RWPE1 (cell line): ENCODE results near the gene RNU2-1.
A peak's percentile ranks its signal among the peaks of the same experiment; 100 is the strongest.

Source experiments
- CTCF ChIA-PET: fragments of 350-600 bp; sonication (Branson Sonifier 250); formaldehyde crosslinking; extraction: SDS; loops from one replicate; lab custom pipeline; 2021; lab: Yijun Ruan, JAX
- POLR2A ChIA-PET: fragments of 400-600 bp; formaldehyde crosslinking; extraction: SDS; loops from one replicate; lab custom pipeline; 2020; ENCODE audit warnings: antibody characterized with exemption; ENCODE audit not compliant: low non-redundant PET; lab: Yijun Ruan, JAX
- DNase-seq: peaks from one replicate; pipeline ENCODE4 v3.0.0; 2012; ENCODE audit warnings: low spot score
- H3K27ac ChIP-seq: fragments of 450-650 bp; 2 replicates; pipeline ENCODE4 v1.5.1; 2017
- CTCF ChIP-seq: fragments of 450-650 bp; conservative IDR thresholded peaks from 2 replicates; pipeline ENCODE4 v1.5.1; 2017; ENCODE audit warnings: low read depth, mild to moderate bottlenecking

RNU2-1 gene

GRCh38 chr17:43226393-43226792, 7.4 kb downstream of the RNU2-1 start:
- ChIA-PET CTCF (interaction anchor here (0.6 kb wide), 1 partner anchor 108 kb away, joined by 3 read pairs; no protein-coding TSS in a partner anchor), POLR2A (no interaction called here)
- no peak for DNase-seq
- no peak overlapping the region for H3K27ac ChIP-seq
- TF ChIP-seq CTCF = no peak

DNA sequence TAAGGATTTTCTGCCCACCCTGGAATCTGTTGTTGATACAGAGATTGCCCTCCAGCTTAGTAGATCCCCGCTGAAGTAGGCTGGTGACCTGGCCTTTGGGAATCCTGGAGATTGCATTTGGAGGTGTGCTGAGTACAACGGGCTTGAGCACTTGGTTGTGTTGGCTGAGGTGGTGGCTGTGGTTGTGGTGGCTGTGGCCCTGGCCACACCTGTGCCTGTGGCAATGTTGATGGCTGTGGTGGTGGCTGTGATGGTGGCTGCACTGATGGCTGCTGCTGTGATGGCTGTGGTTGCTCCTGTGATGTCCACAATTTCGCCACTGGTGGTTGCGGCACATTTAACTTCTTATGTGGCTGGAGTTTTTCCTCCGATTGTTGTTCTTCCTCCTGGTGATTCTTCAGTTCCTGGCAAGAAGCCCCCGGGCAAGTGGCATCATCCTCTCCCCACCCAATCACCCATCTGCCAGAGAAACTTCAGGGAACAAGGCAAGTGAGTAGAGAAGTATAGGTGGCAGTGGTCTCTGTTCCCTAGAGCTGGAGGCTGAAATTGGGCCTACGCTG, 9.6 kb downstream of the RNU2-1 start:
- ChIA-PET POLR2A (interaction anchor here (0.6 kb wide), 1 partner anchor 10 kb away, joined by 3 read pairs; no protein-coding TSS in a partner anchor), CTCF (no interaction called here)
- DNase-seq = no peak
- no peak for TF ChIP-seq CTCF
- H3K27ac ChIP-seq = 0 out of 2 replicates have a peak overlapping the region, but pooled peaks have one; percentile 1

GRCh38 chr17:43220511-43221125, 13.2 kb downstream of the RNU2-1 start:
- no peak for TF ChIP-seq CTCF
- ChIA-PET CTCF (no interaction called here), POLR2A (no interaction called here)
- no peak for DNase-seq
- no peak overlapping the region for H3K27ac ChIP-seq

DNA sequence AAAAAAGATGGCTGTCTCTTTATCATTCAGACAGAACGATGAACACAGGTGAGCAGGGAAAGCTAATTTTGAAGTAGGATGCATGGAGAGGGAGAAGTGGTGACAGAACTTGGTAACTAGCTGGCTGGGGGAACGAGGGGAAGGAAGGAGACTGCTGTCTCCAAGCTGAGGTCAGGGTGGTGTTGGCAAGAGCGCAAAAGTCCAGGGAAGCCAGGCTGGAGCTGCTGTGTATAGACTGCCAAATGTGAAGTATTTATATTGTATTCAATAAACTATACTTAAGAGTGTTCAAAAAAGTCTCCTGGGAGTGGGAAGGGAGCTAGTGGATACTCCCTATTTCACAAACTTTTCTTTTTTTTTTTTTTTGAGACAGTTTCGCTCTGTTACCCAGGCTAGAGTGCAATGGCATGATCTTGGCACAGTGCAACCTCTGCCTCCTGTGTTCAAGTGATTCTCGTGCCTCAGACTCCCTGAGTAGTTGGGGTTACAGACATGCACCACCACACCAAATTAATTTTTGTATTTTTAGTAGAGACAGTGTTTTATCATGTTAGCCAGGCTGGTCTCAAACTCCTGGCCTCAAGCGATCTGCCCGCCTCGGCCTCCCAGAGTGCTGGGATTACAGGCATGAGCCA, 13.9 kb downstream of the RNU2-1 start:
- ChIA-PET CTCF (no interaction called here), POLR2A (no interaction called here)
- no peak for DNase-seq
- H3K27ac ChIP-seq = no peak overlapping the region
- no peak for TF ChIP-seq CTCF

DNA sequence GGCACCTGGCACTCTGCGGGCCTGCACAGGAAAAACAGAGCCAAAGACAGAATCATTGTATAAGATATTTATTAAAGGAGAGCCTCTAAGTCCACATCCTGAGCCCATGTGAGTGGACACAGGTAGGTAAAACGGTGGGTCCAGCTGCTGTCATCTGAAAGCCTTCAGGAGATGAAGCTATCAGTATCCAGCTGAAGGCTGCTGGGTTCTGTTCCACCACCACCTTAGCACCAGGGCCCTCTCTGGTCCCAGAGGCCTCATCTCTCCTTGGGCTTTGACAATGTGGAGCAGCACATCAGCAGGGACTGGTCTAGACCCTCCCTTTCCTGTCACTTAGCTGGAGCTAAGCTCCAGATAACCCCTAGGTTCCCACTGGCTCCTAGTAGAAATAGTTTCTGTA, 14.8 kb downstream of the RNU2-1 start:
- ChIA-PET CTCF (interaction anchor here (0.6 kb wide), 1 partner anchor 195 kb away, joined by 3 read pairs; no protein-coding TSS in a partner anchor), POLR2A (no interaction called here)
- TF ChIP-seq CTCF = no peak
- no peak overlapping the region for H3K27ac ChIP-seq
- no peak for DNase-seq

DNA sequence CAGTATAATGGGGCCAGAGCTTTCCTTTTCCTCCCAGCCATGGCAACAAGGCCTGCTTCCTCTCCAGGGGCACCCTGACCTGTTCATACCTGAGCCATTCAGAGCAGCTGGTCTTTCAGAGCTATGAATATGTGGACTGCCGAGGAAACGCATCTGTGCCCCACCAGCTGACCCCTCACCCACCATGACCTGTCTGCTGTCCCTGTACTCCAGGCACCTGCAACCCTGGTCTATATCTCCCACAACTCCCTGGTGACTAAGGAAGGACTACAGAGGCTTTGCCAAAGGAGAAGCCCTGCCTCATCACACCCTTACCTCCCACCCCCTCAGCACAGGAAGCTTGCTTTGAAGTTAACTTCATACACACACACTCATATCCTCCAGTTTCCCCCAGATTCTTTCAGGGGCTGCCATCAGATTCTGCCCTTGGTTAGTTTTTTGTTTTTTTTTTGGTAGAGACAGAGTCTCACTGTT, 16.1 kb downstream of the RNU2-1 start:
- ChIA-PET CTCF (no interaction called here), POLR2A (no interaction called here)
- DNase-seq = no peak
- TF ChIP-seq CTCF = no peak
- H3K27ac ChIP-seq = no peak overlapping the region
